Smooth muscle cell (in vitro differentiated cells): ENCODE data around the gene MRPS34. TPM values are rescaled to one million over a fixed set of nuclear protein-coding genes. Genes with fewer than 3 reads are reported as not detected.

Experiments
- DNase-seq: peaks from one replicate; lab custom pipeline; 2025; ENCODE audit not compliant: unreplicated experiment; lab: John Stamatoyannopoulos, UW
- H2AFZ ChIP-seq: fragments of 200-600 bp; sonication (generic); 2 replicates; pipeline ENCODE4 v1.6.0; 2016; ENCODE audit warnings: antibody characterized with exemption, low read depth, mild to moderate bottlenecking
- H3F3A ChIP-seq: fragments of 200-600 bp; sonication (generic); 2 replicates; pipeline ENCODE4 v1.6.0; 2017; ENCODE audit warnings: antibody characterized with exemption, low read depth
- H3K27ac ChIP-seq: fragments of 200-600 bp; sonication (generic); 2 replicates; pipeline ENCODE4 v1.5.1; 2016; ENCODE audit warnings: low read depth, mild to moderate bottlenecking
- H3K27me3 ChIP-seq: fragments of 200-600 bp; sonication (generic); 2 replicates; pipeline ENCODE4 v1.6.1; 2016; ENCODE audit warnings: low read depth, mild to moderate bottlenecking
- H3K36me3 ChIP-seq: fragments of 200-600 bp; sonication (generic); 2 replicates; pipeline ENCODE4 v1.5.1; 2016; ENCODE audit warnings: low read depth
- H3K4me1 ChIP-seq: fragments of 200-600 bp; sonication (generic); 2 replicates; pipeline ENCODE4 v1.5.1; 2016; ENCODE audit warnings: low read depth
- H3K4me2 ChIP-seq: fragments of 200-600 bp; sonication (generic); 2 replicates; pipeline ENCODE4 v1.6.0; 2016; ENCODE audit warnings: mild to moderate bottlenecking
- H3K4me3 ChIP-seq: fragments of 200-600 bp; sonication (generic); 2 replicates; pipeline ENCODE4 v1.5.1; 2016; ENCODE audit warnings: mild to moderate bottlenecking
- H3K79me2 ChIP-seq: fragments of 200-600 bp; sonication (generic); 2 replicates; pipeline ENCODE4 v1.6.0; 2016; ENCODE audit warnings: low read depth, mild to moderate bottlenecking
- H3K9ac ChIP-seq: fragments of 200-600 bp; sonication (generic); 2 replicates; pipeline ENCODE4 v1.6.0; 2016; ENCODE audit warnings: low read depth
- H3K9me3 ChIP-seq: fragments of 200-600 bp; sonication (generic); replicated peaks from 2 replicates; pipeline ENCODE4 v1.5.1; 2016; ENCODE audit warnings: low read depth
- H4K20me1 ChIP-seq: fragments of 200-600 bp; sonication (generic); 2 replicates; pipeline ENCODE4 v1.6.0; 2016; ENCODE audit warnings: low read depth
- CTCF ChIP-seq: fragments of 200-600 bp; sonication (generic); IDR thresholded peaks from 2 replicates; pipeline ENCODE4 v1.5.1; 2017; ENCODE audit warnings: borderline replicate concordance, mild to moderate bottlenecking, antibody characterized with exemption; ENCODE audit not compliant: insufficient read depth, poor library complexity, severe bottlenecking
- WGBS: methylation state at CpG from one replicate; pipeline ENCODE4 v1.1.7; 2016; ENCODE audit warnings: low lambda C conversion rate; 5-methylcytosine and 5-hydroxymethylcytosine counted together
- polyA plus RNA-seq: library from polyadenylated mRNA; unstranded; fragments of >200 nt; fragmentation: Nextera tagmentation; extraction: Ambion mirVana; gene quantifications from 2 replicates; pipeline ENCODE4 v1.2.1, GENCODE V29; 2016
- total RNA-seq: library from RNA; depleted of rRNA; stranded (reverse); fragments of >200 nt; gene quantifications from 2 replicates; pipeline ENCODE4 v1.2.3, GENCODE V29; 2014

MRPS34 gene
- total and polyA plus RNA-seq, 2 experiments from 2014 or later, result 62.9 to 111 TPM

- Histone ChIP-seq H2AFZ (no peak overlapping the region), H3K27me3 (no peaks in the 10 kb centered on the region), H3K4me3 (no peak overlapping the region), H4K20me1 (no peaks in the 10 kb centered on the region), H3K36me3 (no peaks in the 10 kb centered on the region), H3K4me1 (no peaks in the 10 kb centered on the region), H3F3A (no peaks in the 10 kb centered on the region), H3K27ac (no peak overlapping the region), H3K9me3 (no peaks in the 10 kb centered on the region), H3K9ac (no peak overlapping the region), H3K79me2 (no peaks in the 10 kb centered on the region), H3K4me2 (no peak overlapping the region)
- no peak for DNase-seq
- 56% methylated on average over 66 of the region's 81 CpGs for WGBS
- TF ChIP-seq CTCF, result peak; percentile 43
These were observed 9.1 kb downstream of the MRPS34 start for GRCh38 chr16:1763521-1764511.

- Histone ChIP-seq H3K79me2 (no peaks in the 10 kb centered on the region), H3K4me1 (no peaks in the 10 kb centered on the region), H4K20me1 (no peaks in the 10 kb centered on the region), H3K9ac (no peak overlapping the region), H3K27ac (no peak overlapping the region), H3K9me3 (no peaks in the 10 kb centered on the region), H3K4me3 (no peak overlapping the region), H2AFZ (no peak overlapping the region), H3K27me3 (no peaks in the 10 kb centered on the region), H3F3A (no peaks in the 10 kb centered on the region), H3K4me2 (no peak overlapping the region), H3K36me3 (no peaks in the 10 kb centered on the region)
- no peak for DNase-seq
- 91% methylated on average over 23 of the region's 24 CpGs for WGBS
- TF ChIP-seq CTCF, result no peak
These were observed 9.9 kb downstream of the MRPS34 start for GRCh38 chr16:1762879-1763520.

GRCh38 chr16:1762196-1762878 is 10.6 kb downstream of the MRPS34 start:
- H3K4me3 ChIP-seq, result no peak overlapping the region
- no peaks in the 10 kb centered on the region for H3K27me3 ChIP-seq
- no peak overlapping the region for H3K4me2 ChIP-seq
- H3K9ac ChIP-seq, result no peak overlapping the region
- no peaks in the 10 kb centered on the region for H4K20me1 ChIP-seq
- no peak overlapping the region for H3K27ac ChIP-seq
- DNase-seq, result no peak
- no peaks in the 10 kb centered on the region for H3K79me2 ChIP-seq
- H3F3A ChIP-seq, result no peaks in the 10 kb centered on the region
- WGBS, result 96% methylated on average over 30 of the region's 30 CpGs
- H3K4me1 ChIP-seq, result no peaks in the 10 kb centered on the region
- no peak for TF ChIP-seq CTCF
- no peaks in the 10 kb centered on the region for H3K9me3 ChIP-seq
- no peaks in the 10 kb centered on the region for H3K36me3 ChIP-seq
- no peak overlapping the region for H2AFZ ChIP-seq
